ENCODE data around the gene RNF180. TPM values are rescaled to one million over a fixed set of nuclear protein-coding genes. Genes with fewer than 3 reads are reported as not detected.

Gene RNF180
- total and polyA plus RNA-seq, 2 donors (not counting 1 experiment from before 2014, with no cell fraction given) = not detected

- H3K9ac ChIP-seq (ENCODE audit: low read length) = no peak overlapping the region
- no peaks in the 10 kb centered on the region for H3K79me2 ChIP-seq (ENCODE audit: control insufficient read depth, insufficient read depth, low read length)
- H3K4me1 ChIP-seq (ENCODE audit: control insufficient read depth in 2 of 2, insufficient read depth in 2 of 2, low read length in 2 of 2) = no peaks in the 10 kb centered on the region
- H3K36me3 ChIP-seq (replicated peaks in 1 of 2; ENCODE audit: control extremely low read depth in 1 of 2, control insufficient read depth in 1 of 2, extremely low read depth in 1 of 2, insufficient read depth in 2 of 2, low read length in 1 of 2) = no peaks in the 10 kb centered on the region
- intact Hi-C loops (cut with micrococcal nuclease) = no loop called here
- H3K27me3 ChIP-seq (replicated peaks in 1 of 4; ENCODE audit: control extremely low read depth in 1 of 4, control insufficient read depth in 3 of 4, insufficient read depth in 4 of 4, low read length in 3 of 4) = no peaks in the 10 kb centered on the region
- H3K4me3 ChIP-seq (ENCODE audit: control extremely low read depth in 1 of 5, extremely low read depth in 1 of 5, insufficient read depth in 1 of 5, low read depth in 2 of 5, low read length in 4 of 5) = no peak overlapping the region
- Mint-ChIP-seq H3K4me3 (no peak overlapping the region), H3K27ac (no peak overlapping the region), H3K4me1 (no peaks in the 10 kb centered on the region), H3K27me3 (no peaks in the 10 kb centered on the region), H3K9me3 (ENCODE audit: insufficient read depth) (no peaks in the 10 kb centered on the region)
- 89% methylated on average over 2 of the region's 3 CpGs for WGBS (ENCODE audit: insufficient coverage)
- ATAC-seq (ENCODE audit: low read depth) (no peak), DNase-seq (no peak)
- H3K4me2 ChIP-seq (replicated peaks; ENCODE audit: low read depth, low read length, poor library complexity, severe bottlenecking) = no peak overlapping the region
- no peak overlapping the region for H2AFZ ChIP-seq (ENCODE audit: insufficient read depth, low read depth, low read length, poor library complexity, severe bottlenecking)
- H3K9me3 ChIP-seq (ENCODE audit: control extremely low read depth in 1 of 3, control insufficient read depth in 2 of 3, insufficient read depth in 1 of 3, low read length in 2 of 3) = peaks cover 0 to 8% (median 0%) of the 10 kb centered on the region in 3 donors
- TF ChIP-seq EZH2 (IDR thresholded peaks at IDR 0.05; ENCODE audit: borderline replicate concordance, insufficient read depth, low read depth, low read length, poor library complexity, severe bottlenecking) = no peak
- TF ChIP-seq CTCF (IDR thresholded peaks at IDR 0.05) = no peak
- H4K20me1 ChIP-seq (ENCODE audit: control insufficient read depth, insufficient read depth, low read length, poor library complexity, severe bottlenecking) = no peaks in the 10 kb centered on the region
- H3K27ac ChIP-seq (ENCODE audit: low read length in 2 of 2) = no peak overlapping the region
- CTCF ChIA-PET = no interaction called here
- POLR2A ChIA-PET = no interaction called here
Observed at GRCh38 chr5:64292611-64293215, 127.1 kb downstream of the RNF180 start.

- ChIA-PET CTCF (no interaction called here), POLR2A (no interaction called here)
- Mint-ChIP-seq H3K27ac (no peak overlapping the region), H3K4me1 (no peaks in the 10 kb centered on the region), H3K27me3 (no peaks in the 10 kb centered on the region), H3K9me3 (ENCODE audit: insufficient read depth) (no peaks in the 10 kb centered on the region), H3K4me3 (no peak overlapping the region)
- TF ChIP-seq EZH2 (IDR thresholded peaks at IDR 0.05; ENCODE audit: borderline replicate concordance, insufficient read depth, low read depth, low read length, poor library complexity, severe bottlenecking) = no peak
- no peak for TF ChIP-seq CTCF (IDR thresholded peaks at IDR 0.05)
- Histone ChIP-seq H3K4me3 (ENCODE audit: control extremely low read depth in 1 of 5, extremely low read depth in 1 of 5, insufficient read depth in 1 of 5, low read depth in 2 of 5, low read length in 4 of 5) (no peak overlapping the region), H3K9me3 (ENCODE audit: control extremely low read depth in 1 of 3, control insufficient read depth in 2 of 3, insufficient read depth in 1 of 3, low read length in 2 of 3) (peaks cover 0 to 8% (median 0%) of the 10 kb centered on the region in 3 donors), H3K9ac (ENCODE audit: low read length) (no peak overlapping the region), H3K4me1 (ENCODE audit: control insufficient read depth in 2 of 2, insufficient read depth in 2 of 2, low read length in 2 of 2) (no peaks in the 10 kb centered on the region), H3K27ac (ENCODE audit: low read length in 2 of 2) (no peak overlapping the region), H3K27me3 (replicated peaks in 1 of 4; ENCODE audit: control extremely low read depth in 1 of 4, control insufficient read depth in 3 of 4, insufficient read depth in 4 of 4, low read length in 3 of 4) (no peaks in the 10 kb centered on the region), H4K20me1 (ENCODE audit: control insufficient read depth, insufficient read depth, low read length, poor library complexity, severe bottlenecking) (no peaks in the 10 kb centered on the region), H3K36me3 (replicated peaks in 1 of 2; ENCODE audit: control extremely low read depth in 1 of 2, control insufficient read depth in 1 of 2, extremely low read depth in 1 of 2, insufficient read depth in 2 of 2, low read length in 1 of 2) (no peaks in the 10 kb centered on the region), H3K79me2 (ENCODE audit: control insufficient read depth, insufficient read depth, low read length) (no peaks in the 10 kb centered on the region), H3K4me2 (replicated peaks; ENCODE audit: low read depth, low read length, poor library complexity, severe bottlenecking) (no peak overlapping the region), H2AFZ (ENCODE audit: insufficient read depth, low read depth, low read length, poor library complexity, severe bottlenecking) (no peak overlapping the region)
- DNase-seq = no peak
- no CpG with 5 or more reads among the region's 1 CpG for WGBS (ENCODE audit: insufficient coverage)
- ATAC-seq (ENCODE audit: low read depth) = no peak
- intact Hi-C loops (cut with micrococcal nuclease) = no loop called here
Observed at GRCh38 chr5:64295101-64295500, 129.5 kb downstream of the RNF180 start.
